SK-N-SH treated with all-trans-retinoic acid at 6 μM for 48 hours (cell line): ENCODE measurements around the gene ARHGAP15.

Experiments
- ARNTL ChIP-seq: fragments of 450-650 bp; formaldehyde crosslinking; IDR thresholded peaks from 2 replicates; pipeline ENCODE4 v1.5.0; 2020; ENCODE audit warnings: low read depth, mild to moderate bottlenecking, moderate library complexity, borderline replicate concordance
- ESRRG ChIP-seq: fragments of 250-450 bp; sonication (Bioruptor Pico); IDR thresholded peaks from 2 replicates; pipeline ENCODE4 v1.6.1; 2021; ENCODE audit warnings: mild to moderate bottlenecking
- GLIS3 ChIP-seq: fragments of 250-450 bp; sonication (Bioruptor Pico); IDR thresholded peaks from 2 replicates; pipeline ENCODE4 v1.5.0; 2020; ENCODE audit warnings: mild to moderate bottlenecking, moderate library complexity
- RARB ChIP-seq: fragments of 250-450 bp; sonication (Bioruptor Pico); IDR thresholded peaks from 2 replicates; pipeline ENCODE4 v1.8.0; 2021; ENCODE audit warnings: mild to moderate bottlenecking, moderate library complexity
- TOX ChIP-seq: fragments of 250-450 bp; sonication (Bioruptor Pico); IDR thresholded peaks from 2 replicates; pipeline ENCODE4 v1.8.0; 2021; ENCODE audit warnings: mild to moderate bottlenecking, moderate library complexity, borderline replicate concordance
- ZFP3 ChIP-seq: fragments of 250-450 bp; sonication (Bioruptor Pico); IDR thresholded peaks from 2 replicates; pipeline ENCODE4 v1.5.0; 2020; ENCODE audit warnings: mild to moderate bottlenecking, moderate library complexity
- ZFP30 ChIP-seq: fragments of 450-650 bp; formaldehyde crosslinking; IDR thresholded peaks from 2 replicates; pipeline ENCODE4 v1.5.0; 2022; ENCODE audit warnings: mild to moderate bottlenecking, moderate library complexity
- ZNF565 ChIP-seq: fragments of 450-650 bp; formaldehyde crosslinking; conservative IDR thresholded peaks from 2 replicates; pipeline ENCODE4 v1.5.0; 2020; ENCODE audit warnings: low read depth, mild to moderate bottlenecking, moderate library complexity
- TF ChIP-seq, protein P1 (sequence below): fragments of 250-450 bp; sonication (Bioruptor Pico); IDR thresholded peaks from 2 replicates; pipeline ENCODE4 v1.5.0; 2020; ENCODE audit warnings: mild to moderate bottlenecking, moderate library complexity
- TF ChIP-seq, protein P2 (sequence below): fragments of 250-450 bp; sonication (Bioruptor Pico); IDR thresholded peaks from 2 replicates; pipeline ENCODE4 v1.8.0; 2020; ENCODE audit warnings: mild to moderate bottlenecking, moderate library complexity, borderline replicate concordance
- TF ChIP-seq, protein P3 (sequence below): fragments of 250-450 bp; sonication (Bioruptor Pico); IDR thresholded peaks from 2 replicates; pipeline ENCODE4 v1.8.0; 2021; ENCODE audit warnings: low read depth, mild to moderate bottlenecking, moderate library complexity, borderline replicate concordance

DNA sequence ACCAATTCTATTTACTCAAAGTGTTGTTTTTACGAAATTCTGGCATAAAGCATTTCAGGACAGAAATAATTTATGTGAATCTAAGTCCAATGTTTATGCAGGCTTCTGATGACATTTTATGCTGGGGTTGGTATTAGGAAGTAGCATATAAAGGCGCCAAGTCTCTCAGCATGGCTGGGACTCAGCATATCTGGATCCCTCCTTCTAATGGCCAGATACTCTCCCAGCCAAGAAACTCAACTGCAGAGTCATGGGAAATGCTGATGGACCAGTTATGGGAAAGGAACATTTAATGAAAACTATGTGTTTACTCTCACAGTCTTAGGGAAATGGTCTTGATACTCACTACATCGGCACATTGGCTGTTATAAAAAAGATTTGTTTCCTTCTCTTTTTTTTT is 392.2 kb downstream of the ARHGAP15 start:
- TF ChIP-seq GLIS3 (CRISPR knock-in tag) (no peak), ESRRG (no peak), ZFP3 (CRISPR knock-in tag) (no peak), ZFP30 (CRISPR knock-in tag) (no peak), RARB (no peak), TOX (CRISPR knock-in tag) (no peak), ARNTL (CRISPR knock-in tag) (no peak), ZNF565 (CRISPR knock-in tag) (no peak)
- TF ChIP-seq, protein P1, sequence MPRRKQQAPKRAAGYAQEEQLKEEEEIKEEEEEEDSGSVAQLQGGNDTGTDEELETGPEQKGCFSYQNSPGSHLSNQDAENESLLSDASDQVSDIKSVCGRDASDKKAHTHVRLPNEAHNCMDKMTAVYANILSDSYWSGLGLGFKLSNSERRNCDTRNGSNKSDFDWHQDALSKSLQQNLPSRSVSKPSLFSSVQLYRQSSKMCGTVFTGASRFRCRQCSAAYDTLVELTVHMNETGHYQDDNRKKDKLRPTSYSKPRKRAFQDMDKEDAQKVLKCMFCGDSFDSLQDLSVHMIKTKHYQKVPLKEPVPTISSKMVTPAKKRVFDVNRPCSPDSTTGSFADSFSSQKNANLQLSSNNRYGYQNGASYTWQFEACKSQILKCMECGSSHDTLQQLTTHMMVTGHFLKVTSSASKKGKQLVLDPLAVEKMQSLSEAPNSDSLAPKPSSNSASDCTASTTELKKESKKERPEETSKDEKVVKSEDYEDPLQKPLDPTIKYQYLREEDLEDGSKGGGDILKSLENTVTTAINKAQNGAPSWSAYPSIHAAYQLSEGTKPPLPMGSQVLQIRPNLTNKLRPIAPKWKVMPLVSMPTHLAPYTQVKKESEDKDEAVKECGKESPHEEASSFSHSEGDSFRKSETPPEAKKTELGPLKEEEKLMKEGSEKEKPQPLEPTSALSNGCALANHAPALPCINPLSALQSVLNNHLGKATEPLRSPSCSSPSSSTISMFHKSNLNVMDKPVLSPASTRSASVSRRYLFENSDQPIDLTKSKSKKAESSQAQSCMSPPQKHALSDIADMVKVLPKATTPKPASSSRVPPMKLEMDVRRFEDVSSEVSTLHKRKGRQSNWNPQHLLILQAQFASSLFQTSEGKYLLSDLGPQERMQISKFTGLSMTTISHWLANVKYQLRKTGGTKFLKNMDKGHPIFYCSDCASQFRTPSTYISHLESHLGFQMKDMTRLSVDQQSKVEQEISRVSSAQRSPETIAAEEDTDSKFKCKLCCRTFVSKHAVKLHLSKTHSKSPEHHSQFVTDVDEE (CRISPR knock-in tag), result no peak
- TF ChIP-seq, protein P2, sequence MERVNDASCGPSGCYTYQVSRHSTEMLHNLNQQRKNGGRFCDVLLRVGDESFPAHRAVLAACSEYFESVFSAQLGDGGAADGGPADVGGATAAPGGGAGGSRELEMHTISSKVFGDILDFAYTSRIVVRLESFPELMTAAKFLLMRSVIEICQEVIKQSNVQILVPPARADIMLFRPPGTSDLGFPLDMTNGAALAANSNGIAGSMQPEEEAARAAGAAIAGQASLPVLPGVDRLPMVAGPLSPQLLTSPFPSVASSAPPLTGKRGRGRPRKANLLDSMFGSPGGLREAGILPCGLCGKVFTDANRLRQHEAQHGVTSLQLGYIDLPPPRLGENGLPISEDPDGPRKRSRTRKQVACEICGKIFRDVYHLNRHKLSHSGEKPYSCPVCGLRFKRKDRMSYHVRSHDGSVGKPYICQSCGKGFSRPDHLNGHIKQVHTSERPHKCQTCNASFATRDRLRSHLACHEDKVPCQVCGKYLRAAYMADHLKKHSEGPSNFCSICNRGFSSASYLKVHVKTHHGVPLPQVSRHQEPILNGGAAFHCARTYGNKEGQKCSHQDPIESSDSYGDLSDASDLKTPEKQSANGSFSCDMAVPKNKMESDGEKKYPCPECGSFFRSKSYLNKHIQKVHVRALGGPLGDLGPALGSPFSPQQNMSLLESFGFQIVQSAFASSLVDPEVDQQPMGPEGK, result no peak
- TF ChIP-seq, protein P3, sequence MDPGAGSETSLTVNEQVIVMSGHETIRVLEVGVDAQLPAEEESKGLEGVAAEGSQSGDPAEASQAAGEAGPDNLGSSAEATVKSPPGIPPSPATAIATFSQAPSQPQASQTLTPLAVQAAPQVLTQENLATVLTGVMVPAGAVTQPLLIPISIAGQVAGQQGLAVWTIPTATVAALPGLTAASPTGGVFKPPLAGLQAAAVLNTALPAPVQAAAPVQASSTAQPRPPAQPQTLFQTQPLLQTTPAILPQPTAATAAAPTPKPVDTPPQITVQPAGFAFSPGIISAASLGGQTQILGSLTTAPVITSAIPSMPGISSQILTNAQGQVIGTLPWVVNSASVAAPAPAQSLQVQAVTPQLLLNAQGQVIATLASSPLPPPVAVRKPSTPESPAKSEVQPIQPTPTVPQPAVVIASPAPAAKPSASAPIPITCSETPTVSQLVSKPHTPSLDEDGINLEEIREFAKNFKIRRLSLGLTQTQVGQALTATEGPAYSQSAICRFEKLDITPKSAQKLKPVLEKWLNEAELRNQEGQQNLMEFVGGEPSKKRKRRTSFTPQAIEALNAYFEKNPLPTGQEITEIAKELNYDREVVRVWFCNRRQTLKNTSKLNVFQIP (CRISPR knock-in tag), result no peak
